ENCODE measurements around the gene EFS. TPM values are rescaled to one million over a fixed set of nuclear protein-coding genes. Genes with fewer than 3 reads are reported as not detected.

Gene EFS
- total RNA-seq, 6 experiments from 2014 or later, result 8.8 to 13.5 (median 12.3) TPM

GRCh38 chr14:23324993-23325392 is 40.0 kb downstream of the EFS start:
- H3K36me3 Mint-ChIP-seq (ENCODE audit: low read depth), result peaks cover 33% of the 10 kb centered on the region
- peaks cover 23% of the 10 kb centered on the region for H3K4me1 Mint-ChIP-seq (ENCODE audit: low read depth)
- no peak for TF ChIP-seq CTCF (IDR thresholded peaks at IDR 0.05)
- no peak overlapping the region for H3K4me3 Mint-ChIP-seq
- DNase-seq, result no peak
- peaks cover 5% of the 10 kb centered on the region for H3K27me3 Mint-ChIP-seq (ENCODE audit: insufficient read depth)
- H3K27ac Mint-ChIP-seq, result no peak overlapping the region
- no peaks in the 10 kb centered on the region for H3K9me3 Mint-ChIP-seq

- peaks cover 28% of the 10 kb centered on the region for H3K4me1 Mint-ChIP-seq (ENCODE audit: low read depth)
- no peak for DNase-seq
- TF ChIP-seq CTCF (IDR thresholded peaks at IDR 0.05), result no peak
- H3K27ac Mint-ChIP-seq, result no peak overlapping the region
- no peak overlapping the region for H3K4me3 Mint-ChIP-seq
- H3K36me3 Mint-ChIP-seq (ENCODE audit: low read depth), result peaks cover 39% of the 10 kb centered on the region
- H3K9me3 Mint-ChIP-seq, result no peaks in the 10 kb centered on the region
- peaks cover 4% of the 10 kb centered on the region for H3K27me3 Mint-ChIP-seq (ENCODE audit: insufficient read depth)
Observed at GRCh38 chr14:23324455-23324846, 40.5 kb downstream of the EFS start.

GRCh38 chr14:23323838-23324454 is 41.0 kb downstream of the EFS start:
- DNase-seq, result no peak
- Mint-ChIP-seq H3K36me3 (ENCODE audit: low read depth) (peaks cover 40% of the 10 kb centered on the region), H3K4me3 (no peak overlapping the region), H3K27me3 (ENCODE audit: insufficient read depth) (peaks cover 4% of the 10 kb centered on the region), H3K27ac (no peak overlapping the region), H3K4me1 (ENCODE audit: low read depth) (peaks cover 30% of the 10 kb centered on the region), H3K9me3 (no peaks in the 10 kb centered on the region)
- TF ChIP-seq CTCF (IDR thresholded peaks at IDR 0.05), result no peak

GRCh38 chr14:23322568-23323517 is 42.1 kb downstream of the EFS start:
- peak overlapping the region; percentile 92 for H3K4me3 Mint-ChIP-seq
- no peak for DNase-seq
- peaks cover 40% of the 10 kb centered on the region for H3K36me3 Mint-ChIP-seq (ENCODE audit: low read depth)
- H3K27me3 Mint-ChIP-seq (ENCODE audit: insufficient read depth), result peaks cover 4% of the 10 kb centered on the region
- peaks cover 30% of the 10 kb centered on the region for H3K4me1 Mint-ChIP-seq (ENCODE audit: low read depth)
- H3K27ac Mint-ChIP-seq, result peak overlapping the region; percentile 96
- no peaks in the 10 kb centered on the region for H3K9me3 Mint-ChIP-seq
- no peak for TF ChIP-seq CTCF (IDR thresholded peaks at IDR 0.05)

- peak; percentile 66 for DNase-seq
- Mint-ChIP-seq H3K36me3 (ENCODE audit: low read depth) (peaks cover 44% of the 10 kb centered on the region), H3K4me3 (peak overlapping the region; percentile 92), H3K4me1 (ENCODE audit: low read depth) (peaks cover 30% of the 10 kb centered on the region), H3K27ac (peak overlapping the region; percentile 96), H3K9me3 (no peaks in the 10 kb centered on the region), H3K27me3 (ENCODE audit: insufficient read depth) (peaks cover 4% of the 10 kb centered on the region)
- no peak; the same call in 1 of the 2 replicates for TF ChIP-seq CTCF (IDR thresholded peaks at IDR 0.05)
Observed at GRCh38 chr14:23321572-23322547, 43.1 kb downstream of the EFS start.

Data from HFFc6 (cell line).